ENCODE data around the gene SSRP1.

SSRP1 gene

DNA sequence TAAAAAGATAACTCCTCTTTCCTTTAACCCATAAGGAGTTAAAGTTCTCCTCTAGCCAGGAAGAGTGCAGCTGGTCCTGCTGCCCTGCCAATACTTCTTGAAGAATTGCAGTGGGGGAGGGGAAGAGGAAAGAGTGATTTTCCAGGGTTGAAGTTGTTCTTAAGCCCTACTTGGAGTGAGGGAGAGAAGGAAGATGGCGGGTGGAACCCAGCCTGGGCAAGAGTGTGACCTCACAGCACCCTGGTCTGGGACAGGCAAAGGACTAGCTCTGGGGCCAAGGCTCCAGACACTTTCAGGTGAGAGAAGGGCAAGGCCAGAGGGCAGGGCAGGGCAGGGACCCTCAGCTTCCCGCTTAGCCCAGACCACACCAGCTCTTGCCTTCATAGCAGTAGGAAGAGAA, 17.5 kb downstream of the SSRP1 start:
- no peak overlapping the region for H3K4me3 ChIP-seq (ENCODE audit: low read depth, low read length)
- DNase-seq (ENCODE audit: low read depth), result no peak
- TF ChIP-seq, protein P1, sequence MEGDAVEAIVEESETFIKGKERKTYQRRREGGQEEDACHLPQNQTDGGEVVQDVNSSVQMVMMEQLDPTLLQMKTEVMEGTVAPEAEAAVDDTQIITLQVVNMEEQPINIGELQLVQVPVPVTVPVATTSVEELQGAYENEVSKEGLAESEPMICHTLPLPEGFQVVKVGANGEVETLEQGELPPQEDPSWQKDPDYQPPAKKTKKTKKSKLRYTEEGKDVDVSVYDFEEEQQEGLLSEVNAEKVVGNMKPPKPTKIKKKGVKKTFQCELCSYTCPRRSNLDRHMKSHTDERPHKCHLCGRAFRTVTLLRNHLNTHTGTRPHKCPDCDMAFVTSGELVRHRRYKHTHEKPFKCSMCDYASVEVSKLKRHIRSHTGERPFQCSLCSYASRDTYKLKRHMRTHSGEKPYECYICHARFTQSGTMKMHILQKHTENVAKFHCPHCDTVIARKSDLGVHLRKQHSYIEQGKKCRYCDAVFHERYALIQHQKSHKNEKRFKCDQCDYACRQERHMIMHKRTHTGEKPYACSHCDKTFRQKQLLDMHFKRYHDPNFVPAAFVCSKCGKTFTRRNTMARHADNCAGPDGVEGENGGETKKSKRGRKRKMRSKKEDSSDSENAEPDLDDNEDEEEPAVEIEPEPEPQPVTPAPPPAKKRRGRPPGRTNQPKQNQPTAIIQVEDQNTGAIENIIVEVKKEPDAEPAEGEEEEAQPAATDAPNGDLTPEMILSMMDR (IDR thresholded peaks at IDR 0.05; ENCODE audit: control insufficient read depth, extremely low read depth, insufficient read depth), result no peak

DNA sequence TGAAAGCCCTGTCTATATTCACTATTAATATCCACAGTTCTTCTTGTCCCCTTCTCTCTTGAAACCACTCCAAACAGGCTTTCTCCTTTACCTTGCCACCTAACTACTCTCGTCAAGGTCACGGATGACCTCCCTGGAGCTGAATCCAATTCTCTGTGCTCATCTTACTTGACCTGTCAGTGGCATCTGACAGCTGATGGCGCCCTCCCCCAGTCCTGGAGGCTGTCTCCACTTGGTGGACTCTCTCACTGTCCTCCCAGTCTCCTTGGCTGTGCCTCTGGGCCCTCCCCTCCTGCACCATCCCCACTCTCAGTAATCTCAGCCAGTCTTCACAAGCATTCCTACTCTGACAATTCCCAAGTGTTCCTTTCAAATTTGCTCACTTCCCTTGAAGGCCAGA, 19.7 kb downstream of the SSRP1 start:
- TF ChIP-seq, protein P1 (IDR thresholded peaks at IDR 0.05; ENCODE audit: control insufficient read depth, extremely low read depth, insufficient read depth), result no peak
- H3K4me3 ChIP-seq (ENCODE audit: low read depth, low read length), result no peak overlapping the region

DNA sequence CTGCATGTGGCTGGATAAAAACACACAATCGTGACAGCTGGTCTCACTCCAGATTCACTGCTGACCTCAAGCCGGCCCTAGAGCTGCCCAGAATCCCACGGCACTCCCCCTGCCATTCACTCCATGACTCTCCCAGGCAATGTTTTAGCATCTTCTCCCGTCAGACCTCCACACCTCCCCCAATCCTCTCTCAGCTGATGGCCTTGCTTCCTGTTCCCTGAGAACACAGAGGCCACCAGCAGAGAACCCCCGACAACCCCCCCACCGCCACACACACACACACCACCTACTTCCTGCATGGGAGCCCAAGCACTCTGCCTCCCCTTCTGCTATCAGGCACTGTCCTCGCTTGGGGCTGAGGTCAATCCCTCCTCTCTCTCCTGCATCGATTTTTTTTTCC, 20.2 kb downstream of the SSRP1 start:
- H3K4me3 ChIP-seq (ENCODE audit: low read depth, low read length), result no peak overlapping the region
- TF ChIP-seq, protein P1 (IDR thresholded peaks at IDR 0.05; ENCODE audit: control insufficient read depth, extremely low read depth, insufficient read depth), result no peak
- DNase-seq (ENCODE audit: low read depth), result no peak

More for the DNA sequence above, 19.7 kb downstream of the SSRP1 start:
- DNase-seq (ENCODE audit: low read depth), result no peak

DNA sequence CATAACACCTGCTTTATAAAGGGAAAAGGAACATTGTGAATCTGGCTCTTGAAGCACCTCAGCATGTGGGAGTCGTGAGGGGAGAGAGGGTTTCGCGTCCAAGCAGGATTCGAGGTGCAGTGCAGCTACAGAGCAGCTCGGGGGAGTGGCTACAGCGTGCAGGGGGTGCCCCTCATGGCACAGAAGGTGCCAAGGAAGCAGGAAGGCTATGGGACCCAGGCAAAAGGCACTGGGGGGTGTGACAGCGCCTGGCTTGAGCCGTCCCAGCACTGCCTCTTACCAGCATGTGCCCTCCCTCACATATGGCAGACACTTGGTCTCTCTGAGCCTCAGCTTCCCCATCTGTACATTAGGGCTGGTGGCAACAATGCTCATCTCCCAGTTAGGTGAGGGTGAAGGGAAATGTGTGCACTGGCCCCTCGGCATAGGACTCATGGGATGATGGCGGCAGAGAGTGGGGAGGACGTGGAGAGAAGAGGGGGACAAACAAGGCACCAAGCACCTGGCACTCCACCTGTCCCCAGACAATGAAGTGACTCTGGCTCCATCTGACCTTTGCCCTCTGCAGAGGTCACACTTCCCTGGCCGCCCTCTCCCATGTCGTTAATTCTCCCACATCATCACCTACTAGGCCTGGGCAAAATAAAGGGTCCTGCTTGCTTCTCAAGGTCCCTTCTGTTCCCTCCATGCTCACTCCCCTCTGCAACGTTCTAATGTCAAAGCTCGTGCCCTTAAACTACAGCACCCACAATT, 21.3 kb downstream of the SSRP1 start:
- DNase-seq (ENCODE audit: low read depth), result no peak
- no peak overlapping the region for H3K4me3 ChIP-seq (ENCODE audit: low read depth, low read length)
- TF ChIP-seq, protein P1 (IDR thresholded peaks at IDR 0.05; ENCODE audit: control insufficient read depth, extremely low read depth, insufficient read depth), result no peak

DNA sequence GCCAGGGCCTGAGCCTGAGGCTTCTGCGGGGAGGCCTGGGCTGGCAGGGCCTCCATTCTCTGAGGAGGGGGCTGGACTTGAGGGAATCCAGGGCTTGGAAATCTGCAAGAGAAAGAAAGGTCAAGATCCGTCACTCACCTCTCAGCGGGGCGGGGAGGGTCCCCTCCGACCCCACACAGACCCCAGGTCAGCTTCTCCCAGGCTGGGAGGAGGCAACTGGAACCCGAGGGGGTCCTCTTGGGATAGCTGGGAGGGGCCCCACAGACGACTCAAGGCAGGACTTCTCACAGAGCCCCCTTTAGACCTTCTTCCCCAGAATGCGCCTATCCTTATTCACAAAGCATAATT, 21.9 kb downstream of the SSRP1 start:
- DNase-seq (ENCODE audit: low read depth), result no peak
- TF ChIP-seq, protein P1 (IDR thresholded peaks at IDR 0.05; ENCODE audit: control insufficient read depth, extremely low read depth, insufficient read depth), result no peak
- H3K4me3 ChIP-seq (ENCODE audit: low read depth, low read length), result no peak overlapping the region

DNA sequence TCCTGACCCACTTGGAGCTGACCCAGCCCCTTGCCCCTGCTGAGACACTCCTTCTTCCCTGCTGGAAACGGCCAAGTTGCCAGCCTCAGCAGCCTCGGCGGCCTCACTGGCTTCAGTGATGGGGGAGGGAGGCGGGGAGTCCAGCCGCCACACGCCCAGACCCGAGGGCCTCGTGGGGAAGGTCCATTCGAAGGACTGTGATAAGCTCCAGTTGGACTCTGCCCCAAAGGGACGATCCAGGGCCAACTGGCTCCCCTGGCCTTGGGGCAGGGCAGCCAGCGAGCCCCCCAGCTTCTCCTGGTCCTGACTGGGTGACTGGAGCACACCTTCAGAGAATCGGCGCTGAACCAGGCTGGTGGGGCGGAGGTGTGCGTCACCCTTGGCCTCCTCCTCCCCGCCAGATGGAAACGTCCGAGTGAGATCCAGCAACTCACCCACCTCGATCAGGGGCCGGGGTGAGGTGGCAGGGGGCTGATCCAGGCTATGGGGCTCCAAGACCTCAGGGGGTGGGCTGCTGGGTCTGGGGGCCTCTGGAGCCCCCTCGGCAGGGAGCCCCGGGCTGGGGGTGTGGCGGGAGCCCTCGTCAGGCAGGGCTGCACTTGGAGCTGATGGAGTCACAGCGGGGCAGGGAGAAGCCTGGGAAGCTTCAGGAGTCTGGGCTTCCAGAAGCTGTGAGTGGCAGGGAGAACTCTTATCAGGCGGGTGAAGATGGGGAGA, 22.5 kb downstream of the SSRP1 start:
- no peak for DNase-seq (ENCODE audit: low read depth)
- no peak overlapping the region for H3K4me3 ChIP-seq (ENCODE audit: low read depth, low read length)
- TF ChIP-seq, protein P1 (IDR thresholded peaks at IDR 0.05; ENCODE audit: control insufficient read depth, extremely low read depth, insufficient read depth), result no peak

Measured in LNCaP clone FGC (cell line).